ENCODE data around the gene STX1A. TPM values are rescaled to one million over a fixed set of nuclear protein-coding genes. Genes with fewer than 3 reads are reported as not detected.

The STX1A gene
- 12.9 and 13.7 TPM in 2 replicates for polyA plus RNA-seq (2011; rRNA removed)
- 11.3 and 14.6 TPM in 2 replicates for polyA minus RNA-seq (2011; rRNA and poly(A)+ RNA removed)

DNA sequence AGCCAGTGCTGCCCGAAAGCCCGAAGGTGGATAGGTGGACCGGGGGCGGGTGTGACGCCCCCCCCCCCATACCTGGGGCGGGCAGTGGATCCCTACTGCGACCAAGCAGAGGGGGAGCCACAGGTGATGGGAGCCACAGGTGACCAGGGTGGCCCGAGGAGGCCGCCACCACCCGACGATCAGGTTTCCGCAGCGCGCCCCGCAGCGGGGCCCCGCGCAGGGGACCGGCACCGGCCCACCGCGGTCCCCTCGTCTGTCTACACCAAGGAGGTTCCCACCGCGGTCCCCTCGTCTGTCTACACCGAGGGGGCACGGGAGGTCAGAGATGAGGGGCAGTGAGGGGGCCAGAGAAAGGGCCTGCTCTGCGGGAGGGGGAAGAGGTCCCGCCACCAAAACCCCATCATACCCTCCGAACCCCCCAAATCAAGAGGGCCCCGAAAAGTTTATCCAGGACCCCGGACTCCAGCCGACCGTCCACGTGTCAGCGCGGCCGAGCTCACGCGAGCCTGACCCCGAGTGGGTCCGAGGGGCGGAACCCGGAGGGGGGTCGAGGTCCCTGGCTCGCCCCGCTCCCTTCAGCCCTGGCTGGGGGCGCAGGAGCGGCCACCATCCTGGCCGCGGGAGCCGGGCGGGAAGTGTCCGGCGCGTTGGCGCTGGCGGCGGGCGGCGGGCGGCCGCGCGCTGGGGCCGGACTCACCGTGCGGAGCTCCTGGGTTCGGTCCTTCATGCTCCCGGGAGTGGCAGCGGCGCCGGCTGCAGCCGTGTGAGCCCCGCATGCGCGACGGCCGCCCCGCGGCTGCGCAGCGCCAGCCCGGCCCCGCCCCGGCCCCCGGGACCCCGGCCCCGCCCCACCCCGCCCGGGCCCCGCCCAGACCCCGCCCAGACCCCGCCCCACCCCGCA, at the start of gene STX1A:
Gene STX1A, minus strand, starts transcription at position 765 of the 901 bp plus-strand sequence. Its CDS starts 38 bp downstream, at position 727.
- no peak for DNase-seq (ENCODE audit: low read depth, low spot score)
- CTCF ChIA-PET: interaction anchor here (1.0 kb wide), 1 partner anchor 112 kb away, joined by 6 read pairs; no protein-coding TSS in a partner anchor
- peaks cover 6% of the 10 kb centered on the region for H3K27me3 ChIP-seq (ENCODE audit: control insufficient read depth, insufficient read depth, low read length)
- TF ChIP-seq, protein P1, sequence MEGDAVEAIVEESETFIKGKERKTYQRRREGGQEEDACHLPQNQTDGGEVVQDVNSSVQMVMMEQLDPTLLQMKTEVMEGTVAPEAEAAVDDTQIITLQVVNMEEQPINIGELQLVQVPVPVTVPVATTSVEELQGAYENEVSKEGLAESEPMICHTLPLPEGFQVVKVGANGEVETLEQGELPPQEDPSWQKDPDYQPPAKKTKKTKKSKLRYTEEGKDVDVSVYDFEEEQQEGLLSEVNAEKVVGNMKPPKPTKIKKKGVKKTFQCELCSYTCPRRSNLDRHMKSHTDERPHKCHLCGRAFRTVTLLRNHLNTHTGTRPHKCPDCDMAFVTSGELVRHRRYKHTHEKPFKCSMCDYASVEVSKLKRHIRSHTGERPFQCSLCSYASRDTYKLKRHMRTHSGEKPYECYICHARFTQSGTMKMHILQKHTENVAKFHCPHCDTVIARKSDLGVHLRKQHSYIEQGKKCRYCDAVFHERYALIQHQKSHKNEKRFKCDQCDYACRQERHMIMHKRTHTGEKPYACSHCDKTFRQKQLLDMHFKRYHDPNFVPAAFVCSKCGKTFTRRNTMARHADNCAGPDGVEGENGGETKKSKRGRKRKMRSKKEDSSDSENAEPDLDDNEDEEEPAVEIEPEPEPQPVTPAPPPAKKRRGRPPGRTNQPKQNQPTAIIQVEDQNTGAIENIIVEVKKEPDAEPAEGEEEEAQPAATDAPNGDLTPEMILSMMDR (IDR thresholded peaks at IDR 0.05; ENCODE audit: low read depth, low read length): no peak
- POLR2A ChIA-PET: interaction anchor here (0.6 to 1.0 kb wide), 4 partner anchors 10 to 132 kb away, joined by 3 to 4 read pairs (median 3); no protein-coding TSS in a partner anchor
- H3K27ac ChIP-seq (ENCODE audit: low read depth, low read length): no peak within 1 kb of the TSS
- no peaks in the 10 kb centered on the region; the same call in 1 of the 2 replicates for H3K9me3 ChIP-seq (ENCODE audit: control insufficient read depth, insufficient read depth, low read length)
- H3K4me3 ChIP-seq (ENCODE audit: low read depth, low read length): peak within 1 kb of the TSS; percentile 76

DNA sequence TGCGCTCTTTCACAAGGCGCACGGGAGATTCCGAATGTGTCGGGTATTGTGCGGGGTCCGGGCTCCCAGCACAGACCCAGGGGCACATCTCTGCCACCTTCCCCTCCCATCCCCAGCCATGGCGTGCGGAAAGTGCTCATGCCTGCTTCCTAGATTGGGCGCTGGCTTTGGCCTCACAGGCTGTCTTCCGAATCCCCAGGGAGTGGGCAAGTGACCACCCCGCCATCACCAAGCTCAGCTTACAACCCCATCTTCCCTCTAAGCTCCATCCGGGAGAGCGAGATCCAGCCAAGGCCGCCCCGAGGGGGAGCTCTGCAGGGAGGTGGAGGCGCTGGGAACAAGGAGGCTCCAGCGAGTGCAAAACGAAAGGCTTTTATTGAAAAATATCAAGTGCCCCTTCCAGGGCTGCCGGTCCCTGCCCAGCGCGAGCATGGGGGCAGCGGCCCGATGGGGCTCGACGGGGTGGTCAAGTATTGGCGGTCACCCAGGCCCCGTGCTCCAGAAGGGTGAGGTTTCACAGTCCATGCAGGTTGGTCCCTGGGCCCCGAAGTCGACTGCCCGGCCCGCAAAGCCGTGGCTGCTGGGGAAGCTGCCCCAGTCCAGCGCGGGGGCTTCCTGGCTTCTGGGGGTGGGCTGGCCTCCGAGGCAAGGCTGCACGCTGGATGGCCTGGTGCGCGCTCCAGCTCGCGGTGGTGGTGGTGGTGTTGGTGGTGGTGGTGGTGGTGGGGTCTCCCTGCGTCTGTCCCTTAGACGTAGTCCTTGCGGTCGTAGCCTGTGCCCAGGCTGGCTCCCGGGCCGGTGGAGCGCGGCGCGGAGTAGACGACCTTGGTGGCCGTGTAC, 49.4 kb upstream of the STX1A start:
- Histone ChIP-seq H3K27ac (ENCODE audit: low read depth, low read length) (no peak overlapping the region), H3K9me3 (ENCODE audit: control insufficient read depth, insufficient read depth, low read length) (peaks cover 6% of the 10 kb centered on the region; the same call in 1 of the 2 replicates), H3K27me3 (ENCODE audit: control insufficient read depth, insufficient read depth, low read length) (peaks cover 33% of the 10 kb centered on the region), H3K4me3 (ENCODE audit: low read depth, low read length) (no peak overlapping the region)
- DNase-seq (ENCODE audit: low read depth, low spot score): no peak
- TF ChIP-seq, protein P1 (IDR thresholded peaks at IDR 0.05; ENCODE audit: low read depth, low read length): 0 out of 2 replicates have a peak, but pooled peaks have one; percentile 5
- ChIA-PET CTCF (no interaction called here), POLR2A (no interaction called here)

DNA sequence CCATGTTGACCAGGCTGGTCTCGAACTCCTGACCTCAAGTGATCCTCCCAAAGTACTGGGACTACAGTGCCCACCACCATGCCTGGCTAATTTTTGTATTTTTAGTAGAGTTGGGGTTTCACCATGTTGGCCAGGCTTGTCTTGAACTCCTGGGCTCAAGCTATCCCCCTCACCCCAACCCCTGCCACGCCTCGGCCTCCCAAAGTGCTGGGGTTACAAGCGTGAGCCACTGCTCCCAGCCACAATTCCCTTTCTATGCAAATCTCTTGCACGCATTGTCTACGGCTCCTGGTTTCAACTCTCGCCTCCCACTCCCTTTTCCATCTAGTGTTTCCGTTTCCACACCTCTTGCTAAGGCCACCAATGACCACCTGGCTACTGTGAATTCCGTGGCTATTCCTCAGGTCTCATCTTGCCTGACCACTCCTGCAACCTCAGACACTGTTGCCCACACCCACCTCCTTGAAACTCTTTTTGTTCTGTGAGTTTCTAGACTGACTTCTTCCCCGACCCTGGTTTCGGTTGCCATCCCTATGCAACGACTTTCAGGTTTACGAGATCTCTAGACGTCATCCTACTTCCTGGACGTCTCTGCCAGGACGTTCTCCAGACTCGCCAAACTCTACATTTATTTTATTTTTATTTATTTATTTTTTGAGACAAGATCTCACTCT, 47.2 kb upstream of the STX1A start:
- Histone ChIP-seq H3K27me3 (ENCODE audit: control insufficient read depth, insufficient read depth, low read length) (peaks cover 37% of the 10 kb centered on the region), H3K4me3 (ENCODE audit: low read depth, low read length) (no peak overlapping the region), H3K9me3 (ENCODE audit: control insufficient read depth, insufficient read depth, low read length) (peaks cover 6% of the 10 kb centered on the region; the same call in 1 of the 2 replicates), H3K27ac (ENCODE audit: low read depth, low read length) (no peak overlapping the region)
- DNase-seq (ENCODE audit: low read depth, low spot score): no peak
- CTCF ChIA-PET: no interaction called here
- TF ChIP-seq, protein P1 (IDR thresholded peaks at IDR 0.05; ENCODE audit: low read depth, low read length): no peak
- POLR2A ChIA-PET: interaction anchor here (0.7 kb wide), 1 partner anchor 634 kb away, joined by 13 read pairs; no protein-coding TSS in a partner anchor

DNA sequence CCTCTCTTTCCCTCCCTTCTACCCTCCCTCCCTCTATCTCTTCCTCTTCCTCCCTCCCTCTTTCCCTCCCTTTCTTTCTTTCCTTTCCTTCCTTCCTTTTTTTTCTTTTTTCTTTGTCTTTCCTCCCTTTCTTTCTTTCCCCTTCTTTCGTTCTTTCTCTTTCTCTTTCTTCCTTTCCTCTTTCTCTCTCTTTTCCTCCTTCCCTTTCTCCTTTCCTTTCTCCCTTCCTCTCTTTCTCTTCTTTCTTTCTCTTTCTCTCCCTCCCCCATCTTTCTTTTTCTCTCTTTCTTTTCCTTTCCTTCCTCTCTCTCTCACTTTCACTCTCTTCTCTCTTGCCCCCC, 43.2 kb upstream of the STX1A start:
- Histone ChIP-seq H3K27ac (ENCODE audit: low read depth, low read length) (no peak overlapping the region), H3K9me3 (ENCODE audit: control insufficient read depth, insufficient read depth, low read length) (no peaks in the 10 kb centered on the region), H3K27me3 (ENCODE audit: control insufficient read depth, insufficient read depth, low read length) (peaks cover 7% of the 10 kb centered on the region), H3K4me3 (ENCODE audit: low read depth, low read length) (no peak overlapping the region)
- TF ChIP-seq, protein P1 (IDR thresholded peaks at IDR 0.05; ENCODE audit: low read depth, low read length): no peak
- ChIA-PET CTCF (no interaction called here), POLR2A (no interaction called here)
- no peak for DNase-seq (ENCODE audit: low read depth, low spot score)
